ENCODE measurements around the gene JUND. TPM values are rescaled to one million over a fixed set of nuclear protein-coding genes. Genes with fewer than 3 reads are reported as not detected.

JUND gene
- polyA plus RNA-seq, 1 donor (not counting 4 experiments of a cell fraction or from before 2014, with no cell fraction given) = 17.2 TPM

GRCh38 chr19:18295034-18295451 lies 13.6 kb upstream of the JUND start:
- dilution Hi-C loops (cut with MboI; ENCODE audit: extremely low pct_ligation_motif_present, low sequenced_read_pairs) = no loop called here
- H3K27ac ChIP-seq (ENCODE audit: control insufficient read depth, insufficient read depth, low read length) = no peak overlapping the region
- peaks cover 16% of the 10 kb centered on the region for H3K4me1 ChIP-seq (ENCODE audit: control insufficient read depth, extremely low read depth, insufficient read depth, low read length)
- DNase-seq (ENCODE audit: low read depth, low spot score) (no peak), FAIRE-seq (no peak)
- H4K20me1 ChIP-seq (ENCODE audit: control insufficient read depth, extremely low read depth, insufficient read depth, low read length) = no peaks in the 10 kb centered on the region
- no peaks in the 10 kb centered on the region for H3K9me3 ChIP-seq (ENCODE audit: control insufficient read depth, low read depth, low read length)
- TF ChIP-seq EZH2 (IDR thresholded peaks at IDR 0.05; ENCODE audit: low read length) = no peak
- TF ChIP-seq, protein P1, sequence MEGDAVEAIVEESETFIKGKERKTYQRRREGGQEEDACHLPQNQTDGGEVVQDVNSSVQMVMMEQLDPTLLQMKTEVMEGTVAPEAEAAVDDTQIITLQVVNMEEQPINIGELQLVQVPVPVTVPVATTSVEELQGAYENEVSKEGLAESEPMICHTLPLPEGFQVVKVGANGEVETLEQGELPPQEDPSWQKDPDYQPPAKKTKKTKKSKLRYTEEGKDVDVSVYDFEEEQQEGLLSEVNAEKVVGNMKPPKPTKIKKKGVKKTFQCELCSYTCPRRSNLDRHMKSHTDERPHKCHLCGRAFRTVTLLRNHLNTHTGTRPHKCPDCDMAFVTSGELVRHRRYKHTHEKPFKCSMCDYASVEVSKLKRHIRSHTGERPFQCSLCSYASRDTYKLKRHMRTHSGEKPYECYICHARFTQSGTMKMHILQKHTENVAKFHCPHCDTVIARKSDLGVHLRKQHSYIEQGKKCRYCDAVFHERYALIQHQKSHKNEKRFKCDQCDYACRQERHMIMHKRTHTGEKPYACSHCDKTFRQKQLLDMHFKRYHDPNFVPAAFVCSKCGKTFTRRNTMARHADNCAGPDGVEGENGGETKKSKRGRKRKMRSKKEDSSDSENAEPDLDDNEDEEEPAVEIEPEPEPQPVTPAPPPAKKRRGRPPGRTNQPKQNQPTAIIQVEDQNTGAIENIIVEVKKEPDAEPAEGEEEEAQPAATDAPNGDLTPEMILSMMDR (optimal IDR thresholded peaks at IDR 0.05 in 1 of 3, IDR thresholded peaks at IDR 0.05 in 1 of 3, conservative IDR thresholded peaks at IDR 0.05 in 1 of 3; ENCODE audit: extremely low read depth in 1 of 3, insufficient read depth in 2 of 3, low read length in 3 of 3) = no peak
- H3K36me3 ChIP-seq (ENCODE audit: control insufficient read depth in 2 of 2, extremely low read depth in 1 of 2, insufficient read depth in 2 of 2, low read length in 2 of 2) = no peaks in the 10 kb centered on the region
- H2AFZ ChIP-seq (ENCODE audit: control insufficient read depth, low read length) = no peak overlapping the region
- no peaks in the 10 kb centered on the region for H3K9me1 ChIP-seq (ENCODE audit: control insufficient read depth, extremely low read depth, insufficient read depth, low read length)
- H3K4me3 ChIP-seq (ENCODE audit: control insufficient read depth in 2 of 3, extremely low read depth in 1 of 3, insufficient read depth in 2 of 3, low read depth in 1 of 3, low read length in 3 of 3) = no peak overlapping the region
- no peaks in the 10 kb centered on the region for H3K27me3 ChIP-seq (ENCODE audit: control insufficient read depth, extremely low read depth, insufficient read depth, low read length)
- H3K9ac ChIP-seq (ENCODE audit: control insufficient read depth, extremely low read depth, insufficient read depth, low read length) = no peak overlapping the region
- no peak overlapping the region for H3K4me2 ChIP-seq (ENCODE audit: control insufficient read depth, extremely low read depth, insufficient read depth, low read depth, low read length)
- no peaks in the 10 kb centered on the region for H3K79me2 ChIP-seq (ENCODE audit: control insufficient read depth, insufficient read depth, low read length)

DNA sequence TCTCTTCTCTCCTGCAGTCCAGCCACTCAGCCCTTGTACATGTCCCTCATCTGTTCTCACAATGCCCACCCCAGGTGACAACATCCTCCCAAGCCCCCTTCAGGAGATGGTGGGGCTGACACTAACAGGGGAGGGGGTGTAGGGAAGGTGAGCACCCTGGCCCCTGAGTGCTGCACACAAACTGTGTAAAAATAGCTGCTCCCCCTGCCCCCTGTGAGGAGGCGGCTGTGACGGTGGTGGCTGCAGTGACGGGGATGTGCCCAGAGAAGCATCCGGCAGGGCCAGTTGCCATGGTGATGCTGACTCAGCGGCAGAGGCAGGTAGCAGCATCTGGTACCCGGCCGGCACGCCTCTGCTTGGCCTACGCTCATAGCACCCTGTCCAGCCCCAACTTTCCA lies 13.0 kb upstream of the JUND start:
- no peaks in the 10 kb centered on the region for H3K9me3 ChIP-seq (ENCODE audit: control insufficient read depth, low read depth, low read length)
- no peak overlapping the region for H3K27ac ChIP-seq (ENCODE audit: control insufficient read depth, insufficient read depth, low read length)
- H2AFZ ChIP-seq (ENCODE audit: control insufficient read depth, low read length) = no peak overlapping the region
- H3K4me1 ChIP-seq (ENCODE audit: control insufficient read depth, extremely low read depth, insufficient read depth, low read length) = peaks cover 16% of the 10 kb centered on the region
- no peak overlapping the region for H3K4me2 ChIP-seq (ENCODE audit: control insufficient read depth, extremely low read depth, insufficient read depth, low read depth, low read length)
- no peak overlapping the region for H3K4me3 ChIP-seq (ENCODE audit: control insufficient read depth in 2 of 3, extremely low read depth in 1 of 3, insufficient read depth in 2 of 3, low read depth in 1 of 3, low read length in 3 of 3)
- no peak overlapping the region for H3K9ac ChIP-seq (ENCODE audit: control insufficient read depth, extremely low read depth, insufficient read depth, low read length)
- TF ChIP-seq EZH2 (IDR thresholded peaks at IDR 0.05; ENCODE audit: low read length) = no peak
- TF ChIP-seq, protein P1 (optimal IDR thresholded peaks at IDR 0.05 in 1 of 3, IDR thresholded peaks at IDR 0.05 in 1 of 3, conservative IDR thresholded peaks at IDR 0.05 in 1 of 3; ENCODE audit: extremely low read depth in 1 of 3, insufficient read depth in 2 of 3, low read length in 3 of 3) = no peak
- H4K20me1 ChIP-seq (ENCODE audit: control insufficient read depth, extremely low read depth, insufficient read depth, low read length) = no peaks in the 10 kb centered on the region
- dilution Hi-C loops (cut with MboI; ENCODE audit: extremely low pct_ligation_motif_present, low sequenced_read_pairs) = no loop called here
- no peaks in the 10 kb centered on the region for H3K36me3 ChIP-seq (ENCODE audit: control insufficient read depth in 2 of 2, extremely low read depth in 1 of 2, insufficient read depth in 2 of 2, low read length in 2 of 2)
- DNase-seq (ENCODE audit: low read depth, low spot score) (no peak), FAIRE-seq (no peak)
- H3K27me3 ChIP-seq (ENCODE audit: control insufficient read depth, extremely low read depth, insufficient read depth, low read length) = no peaks in the 10 kb centered on the region
- no peaks in the 10 kb centered on the region for H3K79me2 ChIP-seq (ENCODE audit: control insufficient read depth, insufficient read depth, low read length)
- no peaks in the 10 kb centered on the region for H3K9me1 ChIP-seq (ENCODE audit: control insufficient read depth, extremely low read depth, insufficient read depth, low read length)
